ENCODE data around the gene ZSCAN5B. TPM values are rescaled to one million over a fixed set of nuclear protein-coding genes. Genes with fewer than 3 reads are reported as not detected.

The ZSCAN5B gene
- total and polyA plus RNA-seq, 9 of the 15 experiments (the other 6 are each of a cell fraction or from before 2014, with no cell fraction given) = 0.03 to 0.07 TPM; not detected in 7

DNA sequence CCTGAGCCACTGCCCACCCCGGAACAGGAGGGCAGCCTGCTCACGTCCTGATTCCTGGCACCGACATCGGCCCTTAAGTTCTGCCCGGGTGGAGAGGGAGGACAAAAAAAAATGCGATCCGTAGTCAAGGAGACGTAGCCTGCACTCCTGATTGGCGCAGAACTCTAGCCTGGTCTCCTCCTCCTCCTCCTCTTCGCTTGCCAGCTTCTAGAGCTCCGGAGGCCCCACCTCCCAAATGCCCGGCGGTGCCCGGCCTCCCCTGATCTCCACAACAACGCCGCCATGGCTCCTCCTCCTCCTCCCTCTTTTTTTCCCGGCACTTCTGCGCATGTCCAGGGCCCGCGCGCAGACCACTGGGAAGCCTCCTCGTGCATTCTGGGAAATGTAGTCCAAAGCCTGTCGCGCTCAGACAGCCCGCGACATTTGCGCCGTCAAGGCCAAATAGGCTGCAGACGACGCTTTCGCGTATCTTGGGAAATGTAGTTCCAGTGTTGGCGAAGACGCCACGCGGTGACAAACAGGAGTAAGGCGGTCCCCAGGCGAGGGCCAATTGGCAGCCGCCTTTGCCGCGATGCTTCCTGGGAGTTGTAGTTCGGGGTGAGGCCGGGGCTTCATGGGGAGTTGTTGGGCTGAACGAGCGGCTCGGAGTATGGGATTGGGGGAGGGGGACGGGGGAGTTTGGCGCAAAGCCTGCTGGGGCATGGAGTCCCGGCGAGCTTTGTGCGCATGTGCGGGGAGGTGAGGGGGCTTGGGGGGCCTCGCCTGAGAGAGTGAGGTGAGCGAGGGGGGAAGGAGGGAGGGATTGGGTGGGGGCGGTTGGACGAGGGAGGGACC is 56.8 kb downstream of the ZSCAN5B start, which contains the start of gene ZNF444 (continued):
- no peak for TF ChIP-seq ETV6 (IDR thresholded peaks at IDR 0.05; ENCODE audit: borderline replicate concordance in 1 of 2, low read depth in 2 of 2, low read length in 1 of 2)
- no peak for TF ChIP-seq ETV6 (CRISPR knock-in tag; IDR thresholded peaks at IDR 0.05; ENCODE audit: borderline replicate concordance)
- TF ChIP-seq HCFC1 (IDR thresholded peaks at IDR 0.05; ENCODE audit: low read depth, low read length) = peak; percentile 97
- peak; percentile 86 for TF ChIP-seq ZBTB8A (IDR thresholded peaks at IDR 0.05; ENCODE audit: partially characterized antibody)
- TF ChIP-seq POLR2G (IDR thresholded peaks at IDR 0.05; ENCODE audit: low read depth, low read length) = peak; percentile 87
- peak; percentile 48; the same call in 1 of the 2 replicates for TF ChIP-seq ZNF311 (CRISPR knock-in tag; IDR thresholded peaks at IDR 0.05)
- no peak for TF ChIP-seq ZNF41 (CRISPR knock-in tag; conservative IDR thresholded peaks at IDR 0.05)
- TF ChIP-seq MEF2A (IDR thresholded peaks at IDR 0.05; ENCODE audit: control insufficient read depth, low read depth, low read length) = no peak
- TF ChIP-seq, protein P1, sequence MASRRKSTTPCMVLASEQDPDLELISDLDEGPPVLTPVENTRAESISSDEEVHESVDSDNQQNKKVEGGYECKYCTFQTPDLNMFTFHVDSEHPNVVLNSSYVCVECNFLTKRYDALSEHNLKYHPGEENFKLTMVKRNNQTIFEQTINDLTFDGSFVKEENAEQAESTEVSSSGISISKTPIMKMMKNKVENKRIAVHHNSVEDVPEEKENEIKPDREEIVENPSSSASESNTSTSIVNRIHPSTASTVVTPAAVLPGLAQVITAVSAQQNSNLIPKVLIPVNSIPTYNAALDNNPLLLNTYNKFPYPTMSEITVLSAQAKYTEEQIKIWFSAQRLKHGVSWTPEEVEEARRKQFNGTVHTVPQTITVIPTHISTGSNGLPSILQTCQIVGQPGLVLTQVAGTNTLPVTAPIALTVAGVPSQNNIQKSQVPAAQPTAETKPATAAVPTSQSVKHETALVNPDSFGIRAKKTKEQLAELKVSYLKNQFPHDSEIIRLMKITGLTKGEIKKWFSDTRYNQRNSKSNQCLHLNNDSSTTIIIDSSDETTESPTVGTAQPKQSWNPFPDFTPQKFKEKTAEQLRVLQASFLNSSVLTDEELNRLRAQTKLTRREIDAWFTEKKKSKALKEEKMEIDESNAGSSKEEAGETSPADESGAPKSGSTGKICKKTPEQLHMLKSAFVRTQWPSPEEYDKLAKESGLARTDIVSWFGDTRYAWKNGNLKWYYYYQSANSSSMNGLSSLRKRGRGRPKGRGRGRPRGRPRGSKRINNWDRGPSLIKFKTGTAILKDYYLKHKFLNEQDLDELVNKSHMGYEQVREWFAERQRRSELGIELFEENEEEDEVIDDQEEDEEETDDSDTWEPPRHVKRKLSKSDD (conservative IDR thresholded peaks at IDR 0.05; ENCODE audit: low read length) = peak; percentile 93
- TF ChIP-seq, protein P2, sequence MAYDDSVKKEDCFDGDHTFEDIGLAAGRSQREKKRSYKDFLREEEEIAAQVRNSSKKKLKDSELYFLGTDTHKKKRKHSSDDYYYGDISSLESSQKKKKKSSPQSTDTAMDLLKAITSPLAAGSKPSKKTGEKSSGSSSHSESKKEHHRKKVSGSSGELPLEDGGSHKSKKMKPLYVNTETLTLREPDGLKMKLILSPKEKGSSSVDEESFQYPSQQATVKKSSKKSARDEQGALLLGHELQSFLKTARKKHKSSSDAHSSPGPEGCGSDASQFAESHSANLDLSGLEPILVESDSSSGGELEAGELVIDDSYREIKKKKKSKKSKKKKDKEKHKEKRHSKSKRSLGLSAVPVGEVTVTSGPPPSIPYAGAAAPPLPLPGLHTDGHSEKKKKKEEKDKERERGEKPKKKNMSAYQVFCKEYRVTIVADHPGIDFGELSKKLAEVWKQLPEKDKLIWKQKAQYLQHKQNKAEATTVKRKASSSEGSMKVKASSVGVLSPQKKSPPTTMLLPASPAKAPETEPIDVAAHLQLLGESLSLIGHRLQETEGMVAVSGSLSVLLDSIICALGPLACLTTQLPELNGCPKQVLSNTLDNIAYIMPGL (CRISPR knock-in tag; IDR thresholded peaks at IDR 0.05) = no peak
- TF ChIP-seq, protein P3, sequence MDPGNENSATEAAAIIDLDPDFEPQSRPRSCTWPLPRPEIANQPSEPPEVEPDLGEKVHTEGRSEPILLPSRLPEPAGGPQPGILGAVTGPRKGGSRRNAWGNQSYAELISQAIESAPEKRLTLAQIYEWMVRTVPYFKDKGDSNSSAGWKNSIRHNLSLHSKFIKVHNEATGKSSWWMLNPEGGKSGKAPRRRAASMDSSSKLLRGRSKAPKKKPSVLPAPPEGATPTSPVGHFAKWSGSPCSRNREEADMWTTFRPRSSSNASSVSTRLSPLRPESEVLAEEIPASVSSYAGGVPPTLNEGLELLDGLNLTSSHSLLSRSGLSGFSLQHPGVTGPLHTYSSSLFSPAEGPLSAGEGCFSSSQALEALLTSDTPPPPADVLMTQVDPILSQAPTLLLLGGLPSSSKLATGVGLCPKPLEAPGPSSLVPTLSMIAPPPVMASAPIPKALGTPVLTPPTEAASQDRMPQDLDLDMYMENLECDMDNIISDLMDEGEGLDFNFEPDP (CRISPR knock-in tag; IDR thresholded peaks at IDR 0.05) = no peak
- no peak; the same call in none of the 2 replicates for TF ChIP-seq BCOR (IDR thresholded peaks at IDR 0.05)
